HG02759 (cell line): ENCODE results near the gene RBM33.

Source experiments
- ATAC-seq: cut with Tn5 transposase; IDR thresholded peaks from one replicate; pipeline ENCODE4 v1.9.1; 2021; ENCODE audit warnings: mild to moderate bottlenecking, moderate library complexity; ENCODE audit not compliant: unreplicated experiment

RBM33 gene

DNA sequence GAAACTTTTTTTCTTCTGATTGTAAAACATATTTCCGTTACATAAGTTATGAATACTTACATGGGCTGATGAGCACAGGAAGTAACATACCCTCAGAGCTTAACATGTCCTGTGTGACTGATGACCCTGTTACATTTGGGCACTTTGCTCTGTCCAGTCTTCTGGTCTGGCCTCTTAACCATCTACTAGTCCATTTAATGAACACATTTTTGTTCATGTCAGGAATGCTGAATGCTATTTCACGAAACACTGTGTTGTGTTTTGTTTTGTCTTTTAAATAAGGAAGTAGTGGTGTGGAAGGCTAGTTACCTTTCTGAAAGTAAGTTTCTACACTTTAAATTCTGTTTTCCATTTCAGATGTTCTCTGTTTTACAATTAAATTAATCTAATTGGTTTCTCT, 77.7 kb downstream of the RBM33 start:
- ATAC-seq: peak; percentile 45

DNA sequence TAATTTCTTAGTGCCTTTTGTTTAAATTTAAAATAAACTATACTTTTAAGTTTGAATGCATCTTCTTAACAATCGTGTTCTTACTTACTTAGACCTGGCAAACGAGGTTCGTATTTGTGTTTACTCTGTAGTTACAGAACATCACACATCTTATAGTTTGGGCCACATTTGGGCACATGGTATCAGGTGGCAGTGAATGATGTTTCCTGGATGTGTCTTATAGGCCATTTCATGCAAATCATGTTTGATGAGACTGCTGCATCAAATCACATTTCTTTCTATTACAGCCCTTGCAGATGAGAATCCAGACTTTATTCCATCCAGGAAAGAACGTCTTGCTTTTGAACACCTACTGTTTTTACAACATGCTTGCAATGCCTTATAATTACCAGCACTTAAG, 78.5 kb downstream of the RBM33 start:
- no peak for ATAC-seq

DNA sequence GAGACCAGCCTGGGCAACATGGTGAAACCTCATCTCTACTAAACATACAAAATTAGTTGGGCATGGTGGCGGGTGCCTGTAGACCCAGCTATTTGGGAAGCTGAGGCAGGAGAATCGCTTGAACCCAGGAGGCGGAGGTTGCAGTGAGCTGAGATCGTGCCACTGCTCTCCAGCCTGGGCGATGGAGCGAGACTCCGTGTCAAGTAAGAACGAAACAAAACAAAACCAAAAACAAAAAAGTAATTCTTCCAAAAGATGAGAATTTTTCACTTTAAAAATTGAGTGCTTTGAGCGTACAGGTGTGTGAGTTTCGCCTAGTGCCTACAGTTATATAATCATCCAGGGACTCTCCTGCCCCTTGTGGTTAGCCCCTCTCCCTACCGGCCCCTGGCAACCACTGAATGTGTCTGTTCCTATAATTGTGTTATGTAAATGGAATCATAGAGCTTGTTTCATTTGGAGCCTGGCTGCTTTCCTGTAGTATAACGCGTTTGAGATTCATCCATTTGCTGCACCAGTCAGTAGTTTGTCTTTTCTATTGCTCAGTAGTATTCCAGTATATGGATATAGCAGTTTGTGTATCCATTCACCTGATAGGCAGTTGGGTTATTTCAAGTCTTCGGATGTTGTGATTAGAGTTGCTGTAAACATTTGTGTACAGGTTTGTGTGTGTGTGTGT, 80.0 kb downstream of the RBM33 start:
- ATAC-seq: peak; percentile 70

DNA sequence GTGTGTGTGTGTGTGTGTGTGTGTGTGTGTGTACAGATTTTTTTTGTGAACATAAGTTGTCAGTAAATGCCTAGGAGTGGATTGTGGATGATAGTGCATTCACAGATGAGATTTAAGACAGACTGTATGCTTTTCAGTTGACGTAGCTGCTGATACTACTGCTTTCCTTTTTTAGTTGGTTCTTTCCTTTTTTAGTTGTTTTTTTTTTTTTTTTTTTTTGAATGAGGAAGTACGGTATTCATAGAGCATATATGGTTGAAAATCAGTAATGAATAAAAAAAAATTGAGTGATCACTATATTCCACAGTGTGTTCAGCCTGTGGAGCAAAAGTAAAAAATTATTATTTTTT, 80.5 kb downstream of the RBM33 start:
- ATAC-seq: no peak

DNA sequence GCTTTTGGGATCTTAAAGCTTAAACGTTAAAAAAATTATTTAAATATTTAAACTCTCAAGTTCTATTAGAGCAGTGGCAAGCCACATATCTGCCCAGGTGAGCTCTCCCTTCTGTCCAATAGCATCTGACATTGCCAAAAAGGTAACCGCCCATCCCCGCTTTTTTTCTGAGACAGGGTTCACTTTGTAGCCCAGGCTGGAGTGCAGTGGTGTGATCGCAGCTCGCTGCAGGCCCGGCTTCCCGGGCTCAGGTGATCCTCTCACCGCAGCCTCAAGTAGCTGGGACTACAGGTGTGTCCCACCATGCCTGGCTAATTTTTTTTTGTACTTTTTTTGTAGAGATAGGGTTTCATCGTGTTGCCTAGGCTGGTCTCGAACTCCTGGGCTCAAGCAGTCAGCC, 83.2 kb downstream of the RBM33 start:
- ATAC-seq: no peak

DNA sequence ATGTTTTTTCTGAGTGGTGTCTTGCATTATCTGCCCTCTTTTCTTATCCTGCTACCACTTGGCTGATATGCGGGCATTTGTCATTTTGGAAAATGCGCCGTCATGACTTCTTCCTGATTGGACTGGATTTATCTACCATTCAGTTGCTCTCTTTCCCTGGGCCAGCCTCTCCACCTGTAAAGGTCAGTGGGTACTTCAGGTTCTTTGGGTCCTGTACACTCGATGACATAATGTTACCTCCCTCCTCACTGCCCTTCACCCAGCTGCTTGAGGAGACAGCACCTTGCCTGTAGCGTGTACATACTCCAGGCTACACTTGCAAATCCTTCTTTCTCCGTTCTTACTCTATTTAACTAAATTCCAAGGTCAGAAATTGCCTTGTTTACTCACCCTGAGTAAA, 83.7 kb downstream of the RBM33 start:
- no peak for ATAC-seq

DNA sequence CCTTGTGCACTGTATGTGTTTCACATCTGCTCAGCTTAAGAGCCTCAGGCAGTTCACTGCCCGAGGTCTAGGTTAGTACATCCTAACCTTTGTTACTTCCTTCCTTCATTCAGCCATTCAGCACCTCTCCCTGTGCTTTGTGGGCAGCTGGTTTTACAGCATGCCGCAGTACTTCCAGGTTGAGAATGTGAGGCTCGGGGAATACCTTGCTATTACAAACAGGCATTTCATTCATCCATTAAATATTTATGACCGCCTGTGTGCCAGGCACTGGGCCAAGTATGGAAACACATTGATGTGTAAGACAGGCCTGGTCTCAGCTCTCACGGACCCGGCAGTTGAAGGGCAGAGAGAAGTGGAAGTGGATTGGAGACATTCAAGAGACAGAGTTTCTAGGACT, 85.4 kb downstream of the RBM33 start:
- ATAC-seq: no peak

DNA sequence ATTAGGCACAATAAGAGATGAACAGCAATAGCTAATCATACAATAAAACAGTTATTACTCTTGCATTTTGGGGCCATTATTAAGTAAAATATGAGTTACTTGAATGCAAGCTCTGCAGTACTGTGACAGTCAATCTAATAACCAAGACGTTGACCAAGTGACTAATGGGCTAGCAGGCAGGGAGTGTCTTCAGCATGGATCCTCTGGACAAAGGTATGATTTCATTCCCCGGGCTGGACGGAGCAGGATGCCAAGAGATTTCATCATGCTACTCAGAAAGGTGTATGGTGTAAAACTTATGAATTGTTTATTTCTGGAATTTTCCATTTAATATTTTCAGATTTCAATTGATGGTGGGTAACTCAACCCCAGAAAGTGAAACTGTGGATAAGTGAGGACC, 86.9 kb downstream of the RBM33 start:
- ATAC-seq: no peak

DNA sequence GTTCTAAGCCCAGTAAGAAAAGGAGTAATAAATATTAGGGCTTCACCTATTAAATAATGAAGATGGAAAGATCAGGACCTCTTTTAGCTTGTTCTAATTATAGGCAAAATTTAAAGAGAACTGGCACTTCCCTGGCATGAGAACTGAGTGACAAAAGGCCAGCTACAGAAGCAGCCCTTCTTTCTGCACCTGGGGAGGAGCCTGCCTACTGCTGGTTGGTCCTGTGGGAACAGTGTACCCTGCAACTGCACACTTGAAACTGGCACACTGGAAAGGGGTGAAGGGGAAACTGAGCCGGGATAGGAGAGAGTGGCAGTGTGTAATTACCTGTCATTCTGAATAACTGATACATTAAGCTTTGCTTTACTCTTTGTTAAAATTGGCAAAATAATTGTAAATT, 87.4 kb downstream of the RBM33 start:
- ATAC-seq: no peak

DNA sequence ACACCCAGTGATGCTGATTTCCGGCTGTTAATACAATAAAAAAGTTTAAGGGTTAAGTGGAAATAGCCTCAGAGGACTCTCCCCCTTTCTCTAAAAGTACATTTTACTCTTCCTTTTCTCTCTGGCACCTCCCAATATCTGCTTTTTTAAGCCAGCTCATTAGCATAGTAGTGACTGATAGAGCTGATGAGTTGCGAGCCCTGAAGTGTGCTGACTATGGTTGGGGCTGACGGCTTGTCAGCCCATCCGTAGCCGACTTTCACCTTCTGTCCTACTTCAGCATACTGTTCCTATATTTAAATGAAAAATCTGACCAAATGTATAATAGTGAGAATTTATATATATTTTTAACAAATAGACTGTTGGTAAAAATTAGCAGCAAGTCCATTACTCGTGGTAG, 87.8 kb downstream of the RBM33 start:
- no peak for ATAC-seq

DNA sequence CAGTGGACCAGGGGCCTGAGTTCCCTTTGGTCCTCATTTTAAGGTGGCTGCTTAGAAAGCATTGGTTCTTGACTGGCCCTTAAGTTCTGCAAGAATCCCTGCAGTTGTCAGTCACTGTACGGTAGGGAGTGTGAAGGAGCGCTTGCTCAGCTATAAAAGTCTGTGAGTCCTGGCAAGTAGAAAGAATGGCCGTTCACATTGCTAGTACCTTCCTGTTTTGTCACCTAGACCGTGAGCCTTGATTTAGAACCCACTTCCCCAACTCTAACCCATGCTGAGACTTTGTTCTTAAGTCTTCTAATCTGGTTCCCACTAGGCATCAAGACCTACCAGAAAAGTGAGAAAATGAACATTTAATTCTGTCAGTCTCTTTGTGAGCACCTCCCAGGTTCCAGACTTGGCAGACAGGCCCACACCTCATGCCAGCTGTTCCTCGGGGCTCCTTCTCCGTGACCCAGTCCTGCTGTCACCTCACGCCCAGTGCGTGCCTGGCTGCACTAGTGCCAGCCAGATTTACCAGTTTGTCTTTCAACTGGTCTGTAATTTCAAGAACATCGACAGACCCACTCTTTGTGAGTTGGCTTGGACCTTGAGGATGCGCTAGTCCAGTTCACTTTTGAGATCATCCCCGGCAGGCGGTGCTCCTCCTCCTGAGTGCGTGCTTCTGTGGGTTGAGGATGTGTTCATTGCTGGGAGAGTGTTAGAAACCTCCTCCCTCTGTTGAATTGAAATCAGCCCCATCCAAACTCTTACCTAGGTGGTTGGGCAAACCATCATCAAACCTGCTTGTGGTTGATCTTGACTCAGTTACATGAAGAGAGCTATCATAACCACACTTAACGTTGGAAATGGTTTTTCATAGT, 89.4 kb downstream of the RBM33 start:
- no peak for ATAC-seq

DNA sequence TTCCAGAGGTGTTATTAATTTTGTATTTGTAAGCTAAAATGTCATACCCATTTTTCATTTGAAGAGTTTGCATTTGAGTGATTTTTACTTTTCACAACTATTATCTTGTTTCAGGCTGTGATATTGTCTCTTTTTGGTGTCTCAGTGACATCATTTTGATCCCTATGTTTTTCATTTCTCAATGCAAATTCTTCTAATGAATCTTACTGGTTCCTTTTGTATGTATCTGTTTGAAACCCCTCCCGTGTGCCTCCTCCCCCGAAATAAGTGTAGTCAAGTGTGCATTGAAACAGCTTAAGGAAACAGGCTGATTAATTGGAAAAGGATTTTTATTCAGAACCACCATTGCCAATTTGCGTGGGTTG, 90.0 kb downstream of the RBM33 start:
- no peak for ATAC-seq

DNA sequence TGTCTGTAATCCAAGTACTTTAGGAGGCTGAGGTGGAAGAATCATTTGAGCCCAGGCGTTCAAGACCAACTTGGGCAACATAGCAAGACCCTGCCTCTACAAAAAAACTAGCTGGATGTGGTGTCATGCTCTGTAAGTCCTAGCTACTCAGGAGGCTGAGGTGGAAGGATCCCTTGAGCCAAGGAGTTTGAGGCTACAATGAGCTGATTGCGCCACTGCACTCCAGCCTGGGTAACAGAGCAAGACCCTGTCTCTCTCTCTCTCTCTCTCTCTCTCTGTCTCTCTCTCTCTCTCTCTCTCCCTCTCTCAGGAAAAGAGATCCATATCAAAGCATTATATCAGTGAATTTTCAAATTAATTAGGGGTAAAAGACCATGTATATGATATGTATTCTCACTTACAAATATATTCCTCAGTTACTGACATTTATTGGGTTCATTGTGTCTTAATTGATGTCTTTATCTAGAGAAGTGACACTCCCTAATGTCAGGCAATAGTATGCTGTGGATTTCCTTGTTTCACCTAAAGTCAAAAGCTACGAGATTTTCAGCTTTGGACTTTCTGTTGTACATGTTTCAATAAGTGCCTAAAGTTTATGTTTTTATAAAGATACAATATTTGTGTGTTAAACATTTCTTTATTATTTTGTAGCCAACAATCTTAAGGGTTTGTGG, 91.1 kb downstream of the RBM33 start:
- ATAC-seq: no peak

DNA sequence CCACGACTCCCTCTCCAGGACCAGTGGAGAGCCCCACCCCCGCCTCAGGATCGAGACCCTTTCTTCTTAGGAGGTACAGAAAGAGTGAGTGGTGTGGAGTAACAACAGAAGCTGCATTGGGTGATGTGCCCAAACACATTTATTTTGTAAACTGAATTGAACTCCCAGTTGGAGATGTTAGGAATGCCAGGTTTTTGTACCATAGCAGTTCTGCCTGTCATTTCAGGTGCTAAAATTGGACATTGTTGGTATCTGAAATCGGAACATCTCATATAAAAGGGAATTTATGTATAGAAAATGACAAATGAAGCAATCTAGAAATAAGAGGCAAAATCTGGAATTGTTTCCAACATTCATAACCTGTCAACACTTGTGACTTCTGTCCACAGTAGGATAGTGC, 93.1 kb downstream of the RBM33 start:
- no peak for ATAC-seq

DNA sequence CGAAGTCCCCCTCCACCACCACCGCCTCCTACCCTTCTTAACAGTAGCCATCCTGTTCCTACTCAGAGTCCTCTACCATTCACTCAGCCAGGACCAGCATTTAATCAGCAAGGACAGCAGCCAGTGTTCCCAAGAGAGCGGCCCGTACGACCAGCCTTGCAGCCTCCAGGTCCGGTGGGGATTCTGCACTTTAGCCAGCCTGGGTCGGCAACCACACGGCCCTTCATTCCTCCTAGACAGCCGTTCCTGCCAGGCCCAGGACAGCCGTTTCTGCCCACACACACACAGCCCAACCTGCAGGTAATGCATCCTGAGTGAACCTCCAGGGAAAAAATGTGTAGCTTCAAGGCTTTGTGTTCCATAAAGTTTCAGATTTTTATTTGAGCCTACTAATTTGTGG, 93.6 kb downstream of the RBM33 start:
- ATAC-seq: no peak

DNA sequence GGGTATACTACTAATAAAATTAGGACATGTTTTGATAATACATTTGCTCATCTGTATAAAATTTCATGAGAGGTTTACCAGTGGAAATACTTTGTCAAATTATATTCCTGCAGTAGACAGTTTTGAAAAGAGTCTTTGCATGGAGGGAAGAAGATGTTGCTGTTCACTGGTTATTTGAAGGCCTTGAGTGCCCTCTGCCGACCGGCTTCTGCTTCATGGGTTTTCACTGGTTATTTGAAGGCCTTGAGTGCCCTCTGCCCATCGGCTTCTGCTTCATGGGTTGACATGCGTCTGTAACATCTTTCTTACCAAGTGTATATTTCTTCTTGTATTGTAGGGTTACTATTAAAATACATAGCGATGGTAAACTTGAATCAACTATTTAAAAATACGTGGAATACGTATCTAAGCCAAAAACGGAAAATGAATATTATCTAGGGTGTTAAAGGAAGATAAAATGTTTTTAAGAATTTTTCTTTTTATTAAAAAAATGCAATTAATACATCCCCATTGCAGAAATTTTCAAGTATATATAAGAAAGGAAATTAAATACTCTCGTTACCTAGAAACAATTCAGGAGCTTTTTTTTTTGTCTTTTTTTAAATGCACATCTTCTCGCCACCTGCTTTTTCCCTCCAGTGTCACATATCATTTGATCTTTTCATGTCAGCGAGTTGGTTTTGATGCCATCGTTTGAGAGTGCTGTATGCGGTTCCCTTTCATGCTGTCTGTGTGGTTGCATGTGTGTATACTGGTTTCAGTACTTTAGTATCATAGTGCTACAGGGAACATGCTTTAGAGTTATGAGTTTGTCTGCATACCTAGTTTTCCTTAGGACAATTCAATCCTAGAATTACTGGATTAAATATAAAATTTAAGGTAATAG, 94.4 kb downstream of the RBM33 start:
- ATAC-seq: peak; percentile 74

DNA sequence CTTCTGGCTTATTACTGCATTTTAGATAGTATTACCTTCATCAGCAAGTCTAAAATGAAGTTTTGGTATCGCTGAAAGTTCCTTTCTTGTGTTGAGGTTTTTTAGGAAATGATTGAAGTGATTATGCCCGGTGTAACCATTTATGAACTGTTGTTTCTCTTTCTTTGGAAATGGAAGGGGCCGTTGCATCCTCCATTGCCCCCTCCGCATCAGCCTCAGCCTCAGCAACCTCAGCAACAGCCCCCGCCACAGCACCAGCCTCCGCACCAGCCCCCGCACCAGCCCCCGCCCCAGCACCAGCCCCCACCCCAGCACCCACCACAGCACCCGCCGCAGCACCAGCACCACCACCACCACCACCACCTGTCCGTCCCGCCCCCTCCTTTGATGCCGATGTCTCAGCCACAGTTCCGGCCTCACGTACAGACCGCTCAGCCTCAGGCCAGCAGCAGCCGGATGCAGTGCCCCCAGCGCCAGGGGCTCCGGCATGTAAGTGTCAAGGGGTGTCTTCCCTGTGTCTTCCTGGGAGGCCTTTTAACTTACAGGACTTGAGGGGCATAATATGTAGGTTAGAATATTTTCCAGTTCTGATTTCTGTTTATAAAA, 95.2 kb downstream of the RBM33 start:
- no peak for ATAC-seq

DNA sequence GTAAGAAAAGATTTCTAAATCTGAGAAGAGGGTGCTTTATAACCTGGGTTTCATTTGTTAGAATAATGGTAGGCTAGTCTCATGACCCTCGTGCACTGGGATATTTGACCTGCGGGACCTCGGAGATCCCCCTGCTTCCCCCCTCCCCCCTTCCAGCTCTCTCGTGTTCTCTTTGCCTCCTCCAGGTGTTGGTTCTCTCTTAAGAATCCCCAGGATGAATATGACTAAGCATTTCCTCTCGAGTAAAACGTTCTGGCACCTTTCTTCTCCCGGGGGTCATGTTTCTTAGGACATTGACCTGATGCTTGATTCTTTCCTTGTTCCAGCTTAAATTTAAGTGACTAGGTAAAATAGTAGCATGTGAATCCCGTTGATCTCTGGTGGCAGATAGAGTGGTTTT, 96.6 kb downstream of the RBM33 start:
- no peak for ATAC-seq

DNA sequence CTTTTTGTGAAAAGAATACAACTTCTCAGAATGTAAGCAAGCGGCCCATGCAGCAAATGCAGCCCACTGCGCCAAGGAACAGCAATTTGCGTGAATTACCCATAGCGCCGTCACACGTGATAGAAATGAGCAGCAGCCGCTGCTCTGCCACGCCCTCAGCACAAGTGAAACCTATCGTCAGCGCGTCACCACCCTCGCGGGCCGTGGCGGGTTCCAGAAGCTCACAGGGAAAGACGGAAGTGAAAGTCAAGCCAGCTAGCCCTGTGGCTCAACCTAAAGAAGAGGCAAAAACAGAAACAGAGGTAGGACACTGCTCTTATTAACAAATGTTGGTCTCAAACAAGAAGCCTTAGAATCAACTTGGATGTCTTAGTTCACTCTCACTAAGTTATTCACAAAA, 97.3 kb downstream of the RBM33 start:
- no peak for ATAC-seq

DNA sequence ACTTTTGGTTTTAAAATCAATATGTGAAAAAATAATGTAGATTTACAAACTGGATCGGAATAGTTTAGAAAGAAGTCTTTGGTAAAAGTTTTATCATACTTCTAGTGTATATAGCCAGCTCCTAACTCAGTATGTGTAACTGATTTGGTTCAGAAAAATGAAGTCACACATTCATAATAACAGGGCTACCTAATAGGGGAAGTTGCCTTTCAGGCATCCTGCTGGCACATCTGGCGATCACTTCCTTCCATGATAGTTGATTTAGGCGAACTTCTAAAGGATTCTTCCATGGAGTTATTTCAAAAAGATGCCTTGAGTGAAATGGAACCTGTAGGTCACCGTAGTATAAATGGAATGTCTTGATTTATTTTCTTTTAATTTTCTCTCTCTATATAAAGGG, 98.7 kb downstream of the RBM33 start:
- no peak for ATAC-seq
